Measurements from ENCODE around the gene ARPC5L.

GRCh38 chr9:124894741-124895170 lies 32.8 kb downstream of the ARPC5L start:
- TF ChIP-seq CTCF (IDR thresholded peaks at IDR 0.05; ENCODE audit: borderline replicate concordance, extremely low read depth, low read length, poor library complexity, severe bottlenecking) (peak; percentile 55), EZH2 (IDR thresholded peaks at IDR 0.05; ENCODE audit: borderline replicate concordance, low read depth, low read length, severe bottlenecking) (no peak)

All from DND-41 (cell line).